GM12878 (cell line): ENCODE data around the gene AGAP1. TPM values are rescaled to one million over a fixed set of nuclear protein-coding genes. Genes with fewer than 3 reads are reported as not detected.

Source experiments
- ATAC-seq: fragments of 200-7000 bp; cut with Tn5 transposase; 3 replicates; pipeline ENCODE4 v1.9.1; 2020; ENCODE audit warnings: mild to moderate bottlenecking, moderate library complexity
- BruUV-seq: library from RNA; stranded (reverse); fragments of 400-500 nt; replicated peaks from 2 replicates; lab custom pipeline; 2021; lab: Mats Ljungman, UMichigan
- CTCF ChIA-PET: fragments of 300-600 bp; sonication (Branson Sonifier 250); formaldehyde crosslinking; extraction: SDS; loops from one replicate; lab custom pipeline; 2021; ENCODE audit warnings: inconsistent platforms; lab: Yijun Ruan, JAX
- POLR2A ChIA-PET: fragments of 350-600 bp; formaldehyde crosslinking; extraction: SDS; loops from one replicate; lab custom pipeline; 2021; ENCODE audit warnings: inconsistent platforms; lab: Charles Lee
- RAD21 ChIA-PET: fragments of 300-600 bp; sonication (Branson Sonifier 250); formaldehyde crosslinking; loops from one replicate; lab custom pipeline; 2023; ENCODE audit warnings: antibody characterized with exemption; ENCODE audit not compliant: unreplicated experiment; lab: Charles Lee
- SMC1A ChIA-PET: fragments of 300-600 bp; sonication (Branson Sonifier 250); formaldehyde crosslinking; loops from one replicate; lab custom pipeline; 2023; ENCODE audit not compliant: unreplicated experiment, uncharacterized antibody; lab: Charles Lee
- DNase-seq: peaks from one replicate; pipeline ENCODE4 v3.0.0-alpha.2; 2011; ENCODE audit warnings: low read depth, low spot score
- FAIRE-seq: peaks from 3 replicates; lab custom pipeline; 2011; peaks lifted over from hg19 to GRCh38; lab: Jason Lieb, UNC
- H2AFZ ChIP-seq: 2 replicates; pipeline ENCODE4 v1.6.0; 2011; ENCODE audit warnings: low read depth, low read length, control low read depth; ENCODE audit not compliant: control insufficient read depth
- H3K27ac ChIP-seq: 2 replicates; pipeline ENCODE4 v1.5.1; 2011; ENCODE audit warnings: control low read depth; ENCODE audit not compliant: control insufficient read depth, insufficient read depth
- H3K27me3 ChIP-seq, 2 experiments: replicated peaks in 1 of 2; 2 replicates each; pipeline versions ENCODE4 v1.6.0 to v1.6.1; 2011; ENCODE audit warnings: low read length in 1 of 2; ENCODE audit not compliant: control insufficient read depth in 2 of 2, insufficient read depth in 2 of 2
- H3K36me3 ChIP-seq, 2 experiments: 2 replicates each; pipeline ENCODE4 v1.5.1; 2011; ENCODE audit warnings: low read length in 1 of 2; ENCODE audit not compliant: control insufficient read depth in 2 of 2, insufficient read depth in 2 of 2
- H3K4me1 ChIP-seq: 2 replicates; pipeline ENCODE4 v1.6.1; 2011; ENCODE audit warnings: mild to moderate bottlenecking, low read length, moderate library complexity, mixed read lengths; ENCODE audit not compliant: control insufficient read depth, insufficient read depth
- H3K4me2 ChIP-seq: 2 replicates; pipeline ENCODE4 v1.6.0; 2011; ENCODE audit warnings: control low read depth; ENCODE audit not compliant: control insufficient read depth, insufficient read depth
- H3K4me3 ChIP-seq: fragments of 200-600 bp; sonication (generic); 2 replicates; pipeline ENCODE4 v1.5.1; 2016
- H3K79me2 ChIP-seq: 2 replicates; pipeline ENCODE4 v1.6.0; 2011; ENCODE audit warnings: low read length; ENCODE audit not compliant: control insufficient read depth, insufficient read depth
- H3K9ac ChIP-seq: 2 replicates; pipeline ENCODE4 v1.8.0; 2011; ENCODE audit warnings: low read length, control low read depth, mixed read lengths; ENCODE audit not compliant: control insufficient read depth, insufficient read depth
- H3K9me3 ChIP-seq: replicated peaks from 3 replicates; pipeline ENCODE4 v1.5.1; 2011; ENCODE audit warnings: mild to moderate bottlenecking, low read length; ENCODE audit not compliant: control insufficient read depth, insufficient read depth
- H4K20me1 ChIP-seq: 2 replicates; pipeline ENCODE4 v1.6.0; 2011; ENCODE audit not compliant: control insufficient read depth, insufficient read depth
- FOS ChIP-seq: IDR thresholded peaks from 3 replicates; pipeline ENCODE4 v1.6.1; 2011; ENCODE audit warnings: borderline replicate concordance; ENCODE audit not compliant: insufficient read length; ENCODE audit errors: extremely low read depth
- SMARCA5 ChIP-seq: fragments of 450-650 bp; IDR thresholded peaks from 2 replicates; pipeline ENCODE4 v1.6.1; 2017; ENCODE audit warnings: mild to moderate bottlenecking
- YBX1 ChIP-seq: fragments of 450-650 bp; IDR thresholded peaks from 2 replicates; pipeline ENCODE4 v1.6.1; 2016; ENCODE audit warnings: antibody characterized with exemption
- WGBS: methylation state at CpG from one replicate; pipeline ENCODE4 v1.1.6; 2016; ENCODE audit warnings: low lambda C conversion rate; ENCODE audit not compliant: insufficient replicate concordance, insufficient coverage; ENCODE audit errors: missing lambda C conversion rate; 5-methylcytosine and 5-hydroxymethylcytosine counted together
- in situ Hi-C: fragments of 300-500 bp; cut with MboI; formaldehyde crosslinking; loops from 9 replicates; pipeline ENCODE4 v1.14.3; 2018; ENCODE audit warnings: mixed read lengths
- intact Hi-C: fragments of 100-400 bp; cut with micrococcal nuclease; formaldehyde crosslinking; loops from one replicate; pipeline ENCODE4 v1.14.2; 2022; ENCODE audit not compliant: unreplicated experiment
- polyA plus RNA-seq, 11 experiments: library from polyadenylated mRNA; depleted of rRNA in 4 of 11; unstranded in 6 of 11; stranded (reverse) in 5 of 11; fragments of >200 nt; fragmentation: Nextera tagmentation in 4 of 11; fragmentation: Illumina TruSeq in 1 of 11; extraction: Ambion mirVana in 4 of 11; extraction: Trizol in 1 of 11; gene quantifications; 1 replicate in 1 of 11; 2 replicates in 10 of 11; pipeline versions ENCODE4 v1.2.1 to v1.2.3, GENCODE V29; 2011 to 2016; ENCODE audit warnings: inconsistent platforms in 2 of 11, missing spikeins in 2 of 11, low read depth in 1 of 11
- total RNA-seq, 4 experiments: library from RNA; depleted of rRNA in 3 of 4; stranded (reverse); fragments of >200 nt in 3 of 4; fragmentation: Illumina TruSeq in 1 of 4; extraction: Trizol in 1 of 4; gene quantifications; 2 replicates each; pipeline versions ENCODE4 v1.2.1 to v1.2.3, GENCODE V29; 2013 to 2021
- TF ChIP-seq, protein P1 (sequence below): fragments of 450-650 bp; IDR thresholded peaks from 2 replicates; pipeline ENCODE4 v1.6.1; 2016; ENCODE audit warnings: mild to moderate bottlenecking

AGAP1 gene
- total and polyA plus RNA-seq, 10 of the 15 experiments (the other 5 are each of a cell fraction or from before 2014, with no cell fraction given): 0.05 to 0.15 (median 0.06) TPM; not detected in 7

DNA sequence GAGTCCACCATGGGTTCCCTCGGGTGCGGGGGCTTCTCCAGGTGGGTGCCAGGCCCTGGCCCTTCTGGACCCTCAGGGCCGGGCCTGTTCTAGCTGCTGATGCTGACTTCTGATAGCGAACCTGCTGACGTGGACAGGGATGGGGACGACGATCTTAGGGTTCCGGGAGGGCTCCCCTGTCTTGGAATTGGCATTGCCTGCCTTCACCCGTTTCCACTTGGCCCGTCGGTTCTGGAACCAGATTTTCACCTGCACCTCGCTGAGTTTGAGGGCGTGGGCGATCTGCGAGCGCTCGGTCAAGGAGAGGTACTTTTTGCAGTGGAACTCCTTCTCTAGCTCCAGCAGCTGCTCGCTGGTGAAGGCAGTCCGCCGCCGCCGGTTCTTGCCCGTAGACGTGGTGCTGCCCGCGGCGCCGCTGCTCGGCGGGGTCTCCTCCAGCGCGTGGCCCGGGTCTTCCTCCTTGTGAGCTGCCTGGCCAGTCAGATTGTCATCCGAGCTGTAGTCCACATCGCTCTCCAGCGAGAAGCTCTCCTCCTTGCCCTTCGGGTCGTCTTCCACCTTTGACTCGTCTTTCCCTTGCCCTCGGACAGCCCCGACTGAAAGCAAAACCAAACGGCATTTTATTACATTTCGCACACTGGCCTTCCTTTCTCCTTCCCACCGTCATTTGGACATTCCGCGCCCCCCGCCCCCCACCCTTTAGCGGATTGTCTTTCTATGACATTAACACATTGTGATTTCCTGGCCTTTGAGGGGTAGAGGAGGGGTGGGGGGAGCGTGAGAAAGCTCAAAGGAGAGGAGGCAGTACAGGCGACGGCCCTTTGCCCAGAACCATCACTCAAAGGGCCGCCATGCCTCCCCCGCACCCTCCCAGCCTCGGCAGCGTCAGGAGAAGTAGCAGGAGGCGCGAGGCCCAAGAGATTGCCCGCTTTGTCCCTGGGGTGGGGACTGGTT lies 672.3 kb downstream of the AGAP1 start:
- WGBS: 41% methylated on average over 48 of the region's 58 CpGs
- Histone ChIP-seq H3K4me1 (no peaks in the 10 kb centered on the region), H3K27me3 (peaks cover 4 to 13% of the 10 kb centered on the region in 2 experiments), H3K9ac (no peak overlapping the region)
- DNase-seq (no peak), FAIRE-seq (no peak)
- BruUV-seq: no TSS peak
- RAD21 ChIA-PET: no interaction called here
- in situ Hi-C loops: no loop called here
- no peak for TF ChIP-seq FOS
- TF ChIP-seq, all 136 proteins: peak for 0
- H4K20me1 ChIP-seq: no peaks in the 10 kb centered on the region
- H3K4me2 ChIP-seq: no peak overlapping the region
- no peaks in the 10 kb centered on the region for H3K79me2 ChIP-seq
- peaks cover 2% of the 10 kb centered on the region; the same call in 2 of the 3 replicates for H3K9me3 ChIP-seq
- intact Hi-C loops: no loop called here
- H2AFZ ChIP-seq: no peak overlapping the region
- ATAC-seq: no peak
- H3K27ac ChIP-seq: no peak overlapping the region
- H3K36me3 ChIP-seq: no peaks in the 10 kb centered on the region
- H3K4me3 ChIP-seq: no peak overlapping the region
- ChIA-PET POLR2A (no interaction called here), CTCF (no interaction called here), SMC1A (no interaction called here)

DNA sequence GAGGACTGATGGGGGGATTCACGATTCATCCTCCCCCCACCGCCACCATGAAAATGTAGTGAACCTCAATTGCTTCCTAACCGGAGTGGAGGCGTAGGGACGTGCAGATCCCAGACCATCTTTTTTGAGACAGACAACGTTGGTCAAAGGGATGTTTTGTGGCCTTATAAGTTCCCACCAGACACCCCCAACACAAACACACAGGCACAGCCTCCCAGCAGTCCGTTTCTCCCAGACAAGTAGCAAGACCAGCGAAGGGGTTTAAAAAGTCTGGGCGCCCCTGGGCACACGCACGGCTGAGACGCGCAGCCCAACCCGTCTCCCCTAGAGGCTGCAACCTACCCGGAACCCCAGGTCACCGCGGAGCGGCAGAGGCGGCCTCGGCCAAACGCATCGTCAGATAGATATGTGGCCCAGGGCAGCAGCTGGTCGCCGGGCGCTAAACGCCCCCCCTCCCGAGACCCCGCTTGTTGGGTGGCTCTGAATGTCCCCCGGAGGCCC lies 673.0 kb downstream of the AGAP1 start:
- no peak overlapping the region for H3K27ac ChIP-seq
- in situ Hi-C loops: no loop called here
- ChIA-PET SMC1A (no interaction called here), RAD21 (no interaction called here), CTCF (no interaction called here), POLR2A (no interaction called here)
- no peak overlapping the region for H3K4me2 ChIP-seq
- no peak overlapping the region for H3K4me3 ChIP-seq
- DNase-seq: no peak
- no peaks in the 10 kb centered on the region for H3K36me3 ChIP-seq
- no peak overlapping the region for H3K9ac ChIP-seq
- H3K79me2 ChIP-seq: no peaks in the 10 kb centered on the region
- no peak overlapping the region for H2AFZ ChIP-seq
- H4K20me1 ChIP-seq: no peaks in the 10 kb centered on the region
- intact Hi-C loops: no loop called here
- TF ChIP-seq YBX1 (no peak), SMARCA5 (no peak)
- TF ChIP-seq, protein P1, sequence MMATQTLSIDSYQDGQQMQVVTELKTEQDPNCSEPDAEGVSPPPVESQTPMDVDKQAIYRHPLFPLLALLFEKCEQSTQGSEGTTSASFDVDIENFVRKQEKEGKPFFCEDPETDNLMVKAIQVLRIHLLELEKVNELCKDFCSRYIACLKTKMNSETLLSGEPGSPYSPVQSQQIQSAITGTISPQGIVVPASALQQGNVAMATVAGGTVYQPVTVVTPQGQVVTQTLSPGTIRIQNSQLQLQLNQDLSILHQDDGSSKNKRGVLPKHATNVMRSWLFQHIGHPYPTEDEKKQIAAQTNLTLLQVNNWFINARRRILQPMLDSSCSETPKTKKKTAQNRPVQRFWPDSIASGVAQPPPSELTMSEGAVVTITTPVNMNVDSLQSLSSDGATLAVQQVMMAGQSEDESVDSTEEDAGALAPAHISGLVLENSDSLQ: no peak
- 17% methylated on average over 27 of the region's 29 CpGs for WGBS
- no peaks in the 10 kb centered on the region for H3K4me1 ChIP-seq
- peaks cover 2% of the 10 kb centered on the region; the same call in 2 of the 3 replicates for H3K9me3 ChIP-seq
- no peak for FAIRE-seq
- BruUV-seq: no TSS peak
- no peak for ATAC-seq
- peaks cover 4 to 13% of the 10 kb centered on the region in 2 experiments for H3K27me3 ChIP-seq
